OCI-LY3 (cell line): Measurements from ENCODE around the gene LRRC26.
A peak's percentile ranks its signal among the peaks of the same experiment; 100 is the strongest.

Experiments used
- H2AFZ ChIP-seq: fragments of 200-600, 300-600 bp; shearing (Covaris generic); 2 replicates; pipeline ENCODE4 v1.6.0; 2014; ENCODE audit warnings: antibody characterized with exemption, low read depth, low read length
- H3K27ac ChIP-seq: fragments of 200-600, 300-600 bp; sonication (generic); 2 replicates; pipeline ENCODE4 v1.5.1; 2014; ENCODE audit warnings: mild to moderate bottlenecking, low read length, moderate library complexity, mixed read lengths
- H3K27me3 ChIP-seq: fragments of 200-600, 300-600 bp; sonication (generic); 2 replicates; pipeline ENCODE4 v1.6.1; 2014; ENCODE audit warnings: low read depth, low read length, mixed read lengths
- H3K36me3 ChIP-seq: fragments of 200-600, 300-600 bp; sonication (generic); replicated peaks from 2 replicates; pipeline ENCODE3; 2014; ENCODE audit warnings: low read depth, low read length, mixed read lengths
- H3K4me1 ChIP-seq: fragments of 300-600, 200-600 bp; sonication (generic); 2 replicates; pipeline ENCODE4 v1.6.1; 2014; ENCODE audit warnings: low read length, mixed read lengths
- H3K4me2 ChIP-seq: fragments of 200-600, 300-600 bp; sonication (generic); 2 replicates; pipeline ENCODE4 v1.6.1; 2014; ENCODE audit warnings: low read length, mixed read lengths
- H3K4me3 ChIP-seq: fragments of 300-600, 200-600 bp; sonication (generic); 2 replicates; pipeline ENCODE4 v1.5.1; 2014; ENCODE audit warnings: antibody characterized with exemption, mild to moderate bottlenecking, low read length, moderate library complexity
- H3K79me2 ChIP-seq: fragments of 300-600, 200-600 bp; shearing (Covaris generic); 2 replicates; pipeline ENCODE4 v1.6.1; 2014; ENCODE audit warnings: mild to moderate bottlenecking, low read length, mixed read lengths
- H3K9ac ChIP-seq: fragments of 300-600, 200-600 bp; shearing (Covaris generic); 2 replicates; pipeline ENCODE4 v1.6.0; 2014; ENCODE audit warnings: mild to moderate bottlenecking, low read length, moderate library complexity
- H3K9me3 ChIP-seq: fragments of 200-600, 300-600 bp; shearing (Covaris generic); 2 replicates; pipeline ENCODE4 v1.6.1; 2014; ENCODE audit warnings: low read length, mixed read lengths; ENCODE audit not compliant: insufficient read depth
- H4K20me1 ChIP-seq: fragments of 200-600, 300-600 bp; sonication (generic); 2 replicates; pipeline ENCODE4 v1.6.1; 2016; ENCODE audit warnings: low read length, mixed read lengths; ENCODE audit not compliant: insufficient read depth
- EZH2phosphoT487 ChIP-seq: fragments of 200-600 bp; shearing (Covaris generic); IDR thresholded peaks from 2 replicates; pipeline ENCODE4 v1.6.1; 2018; ENCODE audit warnings: antibody characterized with exemption, mixed run types, low read depth
- TF ChIP-seq, protein P1 (sequence below): fragments of 200-600, 300-600 bp; sonication (generic); IDR thresholded peaks from 2 replicates; pipeline ENCODE4 v1.5.1; 2014; ENCODE audit warnings: antibody characterized with exemption, low read length, low read depth

The LRRC26 gene

GRCh38 chr9:137176302-137177182, 6.7 kb upstream of the LRRC26 start:
- Histone ChIP-seq H3K9ac (no peak overlapping the region), H3K4me3 (no peak overlapping the region), H3K4me1 (peaks cover 21% of the 10 kb centered on the region), H3K9me3 (no peaks in the 10 kb centered on the region), H3K4me2 (no peak overlapping the region), H3K27ac (no peak overlapping the region), H3K36me3 (peaks cover 22% of the 10 kb centered on the region), H3K79me2 (no peaks in the 10 kb centered on the region), H2AFZ (no peak overlapping the region), H3K27me3 (no peaks in the 10 kb centered on the region), H4K20me1 (no peaks in the 10 kb centered on the region; the same call in 1 of the 2 replicates)
- TF ChIP-seq, protein P1, sequence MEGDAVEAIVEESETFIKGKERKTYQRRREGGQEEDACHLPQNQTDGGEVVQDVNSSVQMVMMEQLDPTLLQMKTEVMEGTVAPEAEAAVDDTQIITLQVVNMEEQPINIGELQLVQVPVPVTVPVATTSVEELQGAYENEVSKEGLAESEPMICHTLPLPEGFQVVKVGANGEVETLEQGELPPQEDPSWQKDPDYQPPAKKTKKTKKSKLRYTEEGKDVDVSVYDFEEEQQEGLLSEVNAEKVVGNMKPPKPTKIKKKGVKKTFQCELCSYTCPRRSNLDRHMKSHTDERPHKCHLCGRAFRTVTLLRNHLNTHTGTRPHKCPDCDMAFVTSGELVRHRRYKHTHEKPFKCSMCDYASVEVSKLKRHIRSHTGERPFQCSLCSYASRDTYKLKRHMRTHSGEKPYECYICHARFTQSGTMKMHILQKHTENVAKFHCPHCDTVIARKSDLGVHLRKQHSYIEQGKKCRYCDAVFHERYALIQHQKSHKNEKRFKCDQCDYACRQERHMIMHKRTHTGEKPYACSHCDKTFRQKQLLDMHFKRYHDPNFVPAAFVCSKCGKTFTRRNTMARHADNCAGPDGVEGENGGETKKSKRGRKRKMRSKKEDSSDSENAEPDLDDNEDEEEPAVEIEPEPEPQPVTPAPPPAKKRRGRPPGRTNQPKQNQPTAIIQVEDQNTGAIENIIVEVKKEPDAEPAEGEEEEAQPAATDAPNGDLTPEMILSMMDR: peak; percentile 40
- no peak for TF ChIP-seq EZH2phosphoT487

DNA sequence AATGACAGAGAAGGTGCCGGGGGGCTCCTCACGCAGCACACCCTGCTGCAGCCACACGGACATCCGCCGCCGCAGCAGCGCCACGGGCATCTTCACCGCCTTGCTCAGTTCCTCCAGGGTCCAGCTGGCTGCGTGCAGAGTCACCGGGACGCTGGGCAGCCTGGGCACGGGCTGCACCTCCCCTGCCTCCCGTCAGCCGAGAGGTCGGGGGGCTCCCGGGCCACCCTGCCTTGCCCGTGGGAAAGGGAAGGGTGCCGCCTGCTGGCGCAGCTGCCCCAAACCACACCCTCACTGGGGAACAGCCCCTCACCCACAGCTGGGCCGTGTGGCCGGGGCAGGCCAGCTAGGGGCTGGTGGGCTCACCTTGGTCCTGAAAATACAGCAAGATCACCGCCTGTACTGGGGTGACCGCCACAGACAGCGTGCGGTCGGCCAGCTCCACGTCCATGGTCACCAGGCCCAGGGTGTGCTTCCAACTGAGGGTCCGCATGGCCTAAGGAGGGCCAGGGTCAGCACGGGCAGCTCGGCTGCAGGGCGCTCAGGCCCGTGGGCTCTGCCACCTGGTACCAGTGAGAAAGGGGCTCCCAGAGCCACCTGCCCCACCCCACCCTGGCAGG, 5.6 kb upstream of the LRRC26 start:
- Histone ChIP-seq H3K4me2 (peak overlapping the region; percentile 55), H3K9me3 (no peaks in the 10 kb centered on the region), H2AFZ (no peak overlapping the region), H3K27ac (no peak overlapping the region), H3K27me3 (no peaks in the 10 kb centered on the region), H3K79me2 (no peaks in the 10 kb centered on the region), H3K9ac (no peak overlapping the region), H4K20me1 (no peaks in the 10 kb centered on the region; the same call in 1 of the 2 replicates), H3K36me3 (peaks cover 14% of the 10 kb centered on the region), H3K4me3 (peak overlapping the region; percentile 23; the same call in 1 of the 2 replicates), H3K4me1 (peaks cover 23% of the 10 kb centered on the region)
- TF ChIP-seq, protein P1: peak; percentile 58
- no peak for TF ChIP-seq EZH2phosphoT487

GRCh38 chr9:137174722-137175293, 5.0 kb upstream of the LRRC26 start:
- peak overlapping the region; percentile 61 for H3K4me2 ChIP-seq
- no peak overlapping the region for H3K9ac ChIP-seq
- H3K79me2 ChIP-seq: no peaks in the 10 kb centered on the region
- peaks cover 24% of the 10 kb centered on the region for H3K4me1 ChIP-seq
- no peak overlapping the region for H2AFZ ChIP-seq
- no peak for TF ChIP-seq EZH2phosphoT487
- TF ChIP-seq, protein P1: no peak
- H3K9me3 ChIP-seq: no peaks in the 10 kb centered on the region
- peak overlapping the region; percentile 42; the same call in 1 of the 2 replicates for H3K4me3 ChIP-seq
- H3K36me3 ChIP-seq: peaks cover 9% of the 10 kb centered on the region
- no peaks in the 10 kb centered on the region; the same call in 1 of the 2 replicates for H4K20me1 ChIP-seq
- no peaks in the 10 kb centered on the region; the same call in 1 of the 2 replicates for H3K27me3 ChIP-seq
- no peak overlapping the region for H3K27ac ChIP-seq
